ENCODE measurements around the gene NKX2-1. TPM values are rescaled to one million over a fixed set of nuclear protein-coding genes. Genes with fewer than 3 reads are reported as not detected.

The NKX2-1 gene
- total and polyA plus RNA-seq, 2 donors (not counting 3 experiments of a cell fraction or from before 2014, with no cell fraction given): not detected

GRCh38 chr14:36515896-36516718 is 3.9 kb downstream of the NKX2-1 start:
- no peak overlapping the region for H3K4me2 ChIP-seq (ENCODE audit: insufficient read depth, low read length)
- no peaks in the 10 kb centered on the region for H3K79me2 ChIP-seq (ENCODE audit: control insufficient read depth, insufficient read depth, low read length)
- H3K27ac ChIP-seq (ENCODE audit: insufficient read depth, low read depth, low read length): no peak overlapping the region
- H3K9me3 ChIP-seq (replicated peaks; ENCODE audit: control insufficient read depth, insufficient read depth, low read length): no peaks in the 10 kb centered on the region
- DNase-seq (ENCODE audit: low read depth, low spot score) (no peak), FAIRE-seq (no peak)
- H2AFZ ChIP-seq (ENCODE audit: low read depth, low read length): no peak overlapping the region
- TF ChIP-seq POLR2A (IDR thresholded peaks at IDR 0.05; ENCODE audit: low read depth, low read length) (no peak), JUN (IDR thresholded peaks at IDR 0.05; ENCODE audit: borderline replicate concordance, insufficient read depth, insufficient read length, low read depth) (no peak), MAX (IDR thresholded peaks at IDR 0.05; ENCODE audit: insufficient read depth, insufficient read length) (no peak), CTCF (IDR thresholded peaks at IDR 0.05; ENCODE audit: extremely low read depth in 1 of 2, insufficient read depth in 1 of 2, low read depth in 1 of 2, low read length in 2 of 2) (no peak)
- H3K27me3 ChIP-seq (ENCODE audit: control insufficient read depth in 2 of 2, insufficient read depth in 2 of 2, low read length in 2 of 2): peaks cover 83 to 94% of the 10 kb centered on the region in 2 experiments
- peaks cover 6% of the 10 kb centered on the region for H3K4me1 ChIP-seq (ENCODE audit: control insufficient read depth, extremely low read depth, insufficient read depth, low read length)
- dilution Hi-C loops (cut with MboI; ENCODE audit: extremely low pct_ligation_motif_present, low sequenced_read_pairs): no loop called here
- H3K9me1 ChIP-seq (replicated peaks; ENCODE audit: control insufficient read depth, extremely low read depth, insufficient read depth, low read length): no peaks in the 10 kb centered on the region
- intact Hi-C loops (cut with micrococcal nuclease): no loop called here
- H3K4me3 ChIP-seq (replicated peaks in 1 of 3; ENCODE audit: insufficient read depth in 1 of 3, low read depth in 1 of 3, low read length in 3 of 3): no peak overlapping the region
- POLR2A ChIA-PET: no interaction called here
- H3K9ac ChIP-seq (replicated peaks; ENCODE audit: extremely low read depth, insufficient read depth, low read length): no peak overlapping the region
- H4K20me1 ChIP-seq (replicated peaks; ENCODE audit: control insufficient read depth, extremely low read depth, insufficient read depth, low read length): no peaks in the 10 kb centered on the region
- no TSS peak for BruUV-seq (replicated peaks)
- H3K36me3 ChIP-seq (ENCODE audit: control insufficient read depth in 2 of 2, extremely low read depth in 1 of 2, insufficient read depth in 2 of 2, low read length in 2 of 2): no peaks in the 10 kb centered on the region
- CTCF ChIA-PET: interaction anchor here (0.7 to 1.8 kb wide), 3 partner anchors 9 to 66 kb away, joined by 3 to 8 read pairs (median 3); no protein-coding TSS in a partner anchor
